ENCODE measurements around the gene PTPN4. TPM values are rescaled to one million over a fixed set of nuclear protein-coding genes. Genes with fewer than 3 reads are reported as not detected.

PTPN4 gene
- total and polyA plus RNA-seq, 2 of the 8 experiments (the other 6 are each of a cell fraction or from before 2014, with no cell fraction given): 28.5 to 105 TPM

- FAIRE-seq: no peak
- Histone ChIP-seq H2BK20ac (ENCODE audit: low read length) (no peak overlapping the region), H3K79me1 (ENCODE audit: low read depth, low read length) (peaks cover 4% of the 10 kb centered on the region; the same call in 1 of the 2 replicates), H3K4ac (replicated peaks; ENCODE audit: insufficient read length, low read depth, low read length) (no peak overlapping the region), H3K23ac (ENCODE audit: insufficient read length) (no peak overlapping the region), H3K4me2 (ENCODE audit: insufficient read depth in 1 of 2, low read depth in 2 of 2, low read length in 2 of 2) (no peak overlapping the region), H3K14ac (ENCODE audit: insufficient read length) (no peak overlapping the region), H3K9ac (replicated peaks in 1 of 4; ENCODE audit: extremely low read depth in 1 of 4, low read depth in 3 of 4, low read length in 3 of 4) (no peak overlapping the region), H2BK12ac (ENCODE audit: low read depth, low read length) (no peak overlapping the region), H3K9me3 (ENCODE audit: insufficient read depth in 2 of 2, low read depth in 1 of 2, low read length in 1 of 2) (no peaks in the 10 kb centered on the region), H3K18ac (ENCODE audit: extremely low read depth, low read length) (no peak overlapping the region), H3K4me1 (replicated peaks in 1 of 4; ENCODE audit: control insufficient read depth in 3 of 4, insufficient read depth in 4 of 4, low read length in 3 of 4) (peaks cover 0 to 5% (median 2%) of the 10 kb centered on the region in 4 experiments; a peak in 2 of 7 replicates), H4K20me1 (replicated peaks in 1 of 2; ENCODE audit: control insufficient read depth in 1 of 2, insufficient read depth in 2 of 2, low read length in 2 of 2) (peaks cover 2 to 3% of the 10 kb centered on the region in 2 experiments), H3K27me3 (replicated peaks in 1 of 4; ENCODE audit: control insufficient read depth in 3 of 4, extremely low read depth in 1 of 4, insufficient read depth in 3 of 4, low read length in 3 of 4) (no peaks in the 10 kb centered on the region), H2AFZ (ENCODE audit: low read length) (no peak overlapping the region), H4K91ac (replicated peaks; ENCODE audit: insufficient read length, low read length) (no peak overlapping the region), H3K36me3 (ENCODE audit: control insufficient read depth in 2 of 4, insufficient read depth in 4 of 4, low read length in 3 of 4) (no peaks in the 10 kb centered on the region; a peak in 2 of 8 replicates), H3K79me2 (ENCODE audit: control insufficient read depth in 1 of 2, insufficient read depth in 2 of 2, low read length in 2 of 2) (peaks cover 0 to 94% of the 10 kb centered on the region in 2 experiments; a peak in 3 of 4 replicates), H2BK5ac (ENCODE audit: low read depth, low read length) (no peak overlapping the region), H3K4me3 (ENCODE audit: extremely low read depth in 1 of 4, insufficient read depth in 2 of 4, low read depth in 3 of 4, low read length in 4 of 4) (no peak overlapping the region), H2BK120ac (replicated peaks; ENCODE audit: low read depth, low read length) (no peak overlapping the region), H2BK15ac (ENCODE audit: low read length) (no peak overlapping the region), H2AK5ac (ENCODE audit: low read depth, low read length) (no peak overlapping the region), H4K5ac (ENCODE audit: insufficient read length, low read depth, low read length) (no peak overlapping the region), H4K8ac (ENCODE audit: extremely low read depth, insufficient read depth, low read length) (no peak overlapping the region), H3K56ac (replicated peaks; ENCODE audit: insufficient read length, low read depth, low read length) (no peak overlapping the region), H3K27ac (ENCODE audit: low read depth, low read length) (no peak overlapping the region), H3K23me2 (ENCODE audit: low read depth, low read length) (no peaks in the 10 kb centered on the region)
- ChIA-PET CTCF (ENCODE audit: partially characterized antibody) (no interaction called here), POLR2A (ENCODE audit: partially characterized antibody) (no interaction called here)
- WGBS, 2 experiments (ENCODE audit: extremely low coverage in 1 of 2, insufficient coverage in 1 of 2, insufficient read length in 1 of 2, insufficient replicate concordance in 2 of 2, low coverage in 1 of 2, low lambda C conversion rate in 2 of 2, missing lambda C conversion rate in 1 of 2): 90% methylated on average over 7 of the region's 7 CpGs; no CpG with 5 or more reads in 1 of the 2 experiments
- DNase-seq (ENCODE audit: low read depth in 1 of 2, low spot score in 2 of 2): no peak
- TF ChIP-seq YY1 (IDR thresholded peaks at IDR 0.05; ENCODE audit: low read depth, low read length): no peak
- TF ChIP-seq TAF1 (IDR thresholded peaks at IDR 0.05; ENCODE audit: low read depth, low read length): no peak
- TF ChIP-seq E2F6 (IDR thresholded peaks at IDR 0.05): no peak
- TF ChIP-seq ZNF274 (IDR thresholded peaks at IDR 0.05; ENCODE audit: borderline replicate concordance, extremely low read depth, low read length): no peak
- no peak for TF ChIP-seq HDAC6 (IDR thresholded peaks at IDR 0.05; ENCODE audit: low read depth, low read length)
- TF ChIP-seq CHD1 (IDR thresholded peaks at IDR 0.05; ENCODE audit: low read depth, low read length): no peak
- TF ChIP-seq SAP30 (IDR thresholded peaks at IDR 0.05; ENCODE audit: insufficient read depth, insufficient replicate concordance, low read length): no peak
- TF ChIP-seq SP4 (IDR thresholded peaks at IDR 0.05; ENCODE audit: low read length): no peak
Measured at GRCh38 chr2:119860924-119861323, 101.2 kb downstream of the PTPN4 start.

All from H1 (cell line).